D341Med (cell line): Measurements from ENCODE around the gene GNAO1.
"Not testable (repeated sequence)": the region's sequence is repeated elsewhere in the genome, so short reads cannot be mapped to it uniquely, and the experiment has no call there.

Source experiments
- DNase-seq: peaks from one replicate; pipeline ENCODE4 v3.0.0; 2012; ENCODE audit warnings: low spot score

GNAO1 gene

GRCh38 chr16:56365552-56365951, 174.3 kb downstream of the GNAO1 start:
- DNase-seq, result no peak

- DNase-seq, result no peak
Observed at GRCh38 chr16:56366945-56367344, 175.7 kb downstream of the GNAO1 start.

GRCh38 chr16:56367764-56368163, 176.5 kb downstream of the GNAO1 start:
- no peak for DNase-seq

GRCh38 chr16:56368545-56368944, 177.3 kb downstream of the GNAO1 start:
- DNase-seq, result no peak

GRCh38 chr16:56369202-56369601, 177.9 kb downstream of the GNAO1 start:
- DNase-seq, result no peak

GRCh38 chr16:56370185-56370874, 179.0 kb downstream of the GNAO1 start:
- DNase-seq, result no peak

GRCh38 chr16:56370875-56371659, 179.8 kb downstream of the GNAO1 start:
- no peak for DNase-seq

- no peak for DNase-seq
Observed at GRCh38 chr16:56371660-56371937, 180.3 kb downstream of the GNAO1 start.

GRCh38 chr16:56372013-56372634, 180.8 kb downstream of the GNAO1 start:
- DNase-seq, result no peak

GRCh38 chr16:56373003-56373402, 181.7 kb downstream of the GNAO1 start:
- no peak for DNase-seq

GRCh38 chr16:56375792-56376191, 184.5 kb downstream of the GNAO1 start:
- not testable (repeated sequence) for DNase-seq

GRCh38 chr16:56379044-56379443, 187.8 kb downstream of the GNAO1 start:
- DNase-seq, result not testable (repeated sequence)

- not testable (repeated sequence) for DNase-seq
Observed at GRCh38 chr16:56380778-56381485, 189.6 kb downstream of the GNAO1 start.

- no peak for DNase-seq
Observed at GRCh38 chr16:56382459-56382858, 191.2 kb downstream of the GNAO1 start.

- no peak for DNase-seq
Observed at GRCh38 chr16:56382901-56383355, 191.6 kb downstream of the GNAO1 start.

- no peak for DNase-seq
Observed at GRCh38 chr16:56384074-56384721, 192.9 kb downstream of the GNAO1 start.

GRCh38 chr16:56387396-56387795, 196.1 kb downstream of the GNAO1 start:
- DNase-seq, result no peak

GRCh38 chr16:56388209-56388608, 196.9 kb downstream of the GNAO1 start:
- no peak for DNase-seq

GRCh38 chr16:56389554-56389953, 198.3 kb downstream of the GNAO1 start:
- no peak for DNase-seq

GRCh38 chr16:56396724-56397123, 205.4 kb downstream of the GNAO1 start:
- not testable (repeated sequence) for DNase-seq

- DNase-seq, result no peak
Observed at GRCh38 chr16:56399047-56399446, 207.8 kb downstream of the GNAO1 start.

GRCh38 chr16:56399486-56399885, 208.2 kb downstream of the GNAO1 start:
- no peak for DNase-seq
